ENCODE measurements around the gene OR10G3. TPM values are rescaled to one million over a fixed set of nuclear protein-coding genes. Genes with fewer than 3 reads are reported as not detected.
"Not testable (repeated sequence)": the region's sequence is repeated elsewhere in the genome, so short reads cannot be mapped to it uniquely, and the experiment has no call there.

Gene OR10G3
- total RNA-seq (2014; rRNA removed), result not detected in 2 replicates
- polyA plus RNA-seq (2012), result not detected

- DNase-seq (ENCODE audit: low read depth), result no peak
These were observed at the start of gene OR10G3 for GRCh38 chr14:21579976-21580375. TSS of gene OR10G3 (minus strand) at chr14:21580076. CDS start at chr14:21570744, 9,332 bp downstream.

GRCh38 chr14:21626491-21627230 is 46.8 kb upstream of the OR10G3 start:
- peak; percentile 11 for DNase-seq (ENCODE audit: low read depth)

GRCh38 chr14:21617614-21618013 is 37.7 kb upstream of the OR10G3 start:
- no peak for DNase-seq (ENCODE audit: low read depth)

GRCh38 chr14:21614240-21614639 is 34.4 kb upstream of the OR10G3 start:
- DNase-seq (ENCODE audit: low read depth), result no peak

- peak; percentile 3 for DNase-seq (ENCODE audit: low read depth)
These were observed 32.4 kb upstream of the OR10G3 start for GRCh38 chr14:21612324-21612723.

GRCh38 chr14:21602181-21602580 is 22.3 kb upstream of the OR10G3 start:
- not testable (repeated sequence) for DNase-seq (ENCODE audit: low read depth)

GRCh38 chr14:21589317-21589716 is 9.4 kb upstream of the OR10G3 start:
- DNase-seq (ENCODE audit: low read depth), result no peak

GRCh38 chr14:21575661-21576060 is 4.2 kb downstream of the OR10G3 start:
- DNase-seq (ENCODE audit: low read depth), result no peak

- no peak for DNase-seq (ENCODE audit: low read depth)
These were observed 7.3 kb downstream of the OR10G3 start for GRCh38 chr14:21572604-21573003.

GRCh38 chr14:21558703-21559170 is 21.1 kb downstream of the OR10G3 start:
- no peak for DNase-seq (ENCODE audit: low read depth)

- peak; percentile 81 for DNase-seq (ENCODE audit: low read depth)
These were observed 22.6 kb downstream of the OR10G3 start for GRCh38 chr14:21557084-21557901.

- no peak for DNase-seq (ENCODE audit: low read depth)
These were observed 23.3 kb downstream of the OR10G3 start for GRCh38 chr14:21556378-21557083.

- DNase-seq (ENCODE audit: low read depth), result no peak
These were observed 26.6 kb downstream of the OR10G3 start for GRCh38 chr14:21553266-21553665.

GRCh38 chr14:21544588-21544987 is 35.3 kb downstream of the OR10G3 start:
- not testable (repeated sequence) for DNase-seq (ENCODE audit: low read depth)

GRCh38 chr14:21543963-21544362 is 35.9 kb downstream of the OR10G3 start:
- no peak for DNase-seq (ENCODE audit: low read depth)

- DNase-seq (ENCODE audit: low read depth), result no peak
These were observed 36.3 kb downstream of the OR10G3 start for GRCh38 chr14:21543521-21543960.

- DNase-seq (ENCODE audit: low read depth), result no peak
These were observed 38.3 kb downstream of the OR10G3 start for GRCh38 chr14:21541413-21542074.

GRCh38 chr14:21539189-21539940 is 40.5 kb downstream of the OR10G3 start:
- DNase-seq (ENCODE audit: low read depth), result no peak

- no peak for DNase-seq (ENCODE audit: low read depth)
These were observed 42.8 kb downstream of the OR10G3 start for GRCh38 chr14:21537090-21537424.

GRCh38 chr14:21536418-21537089 is 43.3 kb downstream of the OR10G3 start:
- DNase-seq (ENCODE audit: low read depth), result no peak

All from LHCN-M2 (cell line).